ENCODE data around the gene FOXS1.

DNA sequence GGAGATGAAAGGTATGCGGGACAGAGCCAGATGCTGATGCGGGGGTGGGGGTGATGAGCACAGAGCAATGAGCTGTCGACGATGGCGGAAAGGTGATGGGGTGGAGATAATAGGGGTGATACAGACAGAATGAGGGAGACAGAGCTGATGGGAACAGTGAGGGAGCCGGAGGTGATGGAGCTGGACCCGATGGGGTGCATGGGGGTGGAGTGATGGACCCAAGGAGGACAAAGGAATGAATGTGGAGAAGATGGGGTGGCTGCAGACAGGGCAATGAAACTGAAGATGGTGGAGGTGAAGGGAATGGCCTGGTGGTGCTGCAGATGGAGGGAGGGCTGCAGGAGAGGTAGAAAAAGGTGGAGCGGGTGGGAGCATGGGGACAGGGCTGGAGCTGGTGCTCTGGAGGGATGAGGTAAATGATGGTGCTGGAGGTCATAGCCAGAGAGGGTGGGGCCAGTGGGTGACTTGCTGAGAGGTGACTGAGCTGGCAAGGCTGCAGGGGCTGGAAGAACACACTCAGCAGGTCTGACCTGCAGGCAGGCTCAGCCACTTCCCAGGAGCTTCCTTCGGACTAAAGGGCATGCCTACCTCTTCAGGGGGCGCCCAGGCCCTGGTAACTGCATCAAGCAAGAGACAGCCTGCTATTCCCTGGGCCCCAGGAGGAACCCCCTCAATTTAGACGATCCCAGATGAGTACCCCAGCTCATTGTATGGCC lies 6.0 kb upstream of the FOXS1 start:
- TF ChIP-seq POLR2A (IDR thresholded peaks at IDR 0.05) = no peak
- TF ChIP-seq, protein P1, sequence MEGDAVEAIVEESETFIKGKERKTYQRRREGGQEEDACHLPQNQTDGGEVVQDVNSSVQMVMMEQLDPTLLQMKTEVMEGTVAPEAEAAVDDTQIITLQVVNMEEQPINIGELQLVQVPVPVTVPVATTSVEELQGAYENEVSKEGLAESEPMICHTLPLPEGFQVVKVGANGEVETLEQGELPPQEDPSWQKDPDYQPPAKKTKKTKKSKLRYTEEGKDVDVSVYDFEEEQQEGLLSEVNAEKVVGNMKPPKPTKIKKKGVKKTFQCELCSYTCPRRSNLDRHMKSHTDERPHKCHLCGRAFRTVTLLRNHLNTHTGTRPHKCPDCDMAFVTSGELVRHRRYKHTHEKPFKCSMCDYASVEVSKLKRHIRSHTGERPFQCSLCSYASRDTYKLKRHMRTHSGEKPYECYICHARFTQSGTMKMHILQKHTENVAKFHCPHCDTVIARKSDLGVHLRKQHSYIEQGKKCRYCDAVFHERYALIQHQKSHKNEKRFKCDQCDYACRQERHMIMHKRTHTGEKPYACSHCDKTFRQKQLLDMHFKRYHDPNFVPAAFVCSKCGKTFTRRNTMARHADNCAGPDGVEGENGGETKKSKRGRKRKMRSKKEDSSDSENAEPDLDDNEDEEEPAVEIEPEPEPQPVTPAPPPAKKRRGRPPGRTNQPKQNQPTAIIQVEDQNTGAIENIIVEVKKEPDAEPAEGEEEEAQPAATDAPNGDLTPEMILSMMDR (IDR thresholded peaks at IDR 0.05) = no peak

Measured in heart left ventricle (tissue), 13 donors.